SW 1271 (cell line): ENCODE data around the gene SEMA3F.
"Not testable (repeated sequence)": the region's sequence is repeated elsewhere in the genome, so short reads cannot be mapped to it uniquely, and the experiment has no call there.

ENCODE experiments used
- DNase-seq, 2 experiments: peaks; one replicate each; lab custom pipeline; 2025; lab: John Stamatoyannopoulos, UW

Gene SEMA3F

GRCh38 chr3:50211930-50212329 lies 56.8 kb downstream of the SEMA3F start:
- no peak for DNase-seq

- DNase-seq = no peak
Measured at GRCh38 chr3:50212502-50212901, 57.4 kb downstream of the SEMA3F start.

- no peak for DNase-seq
Measured at GRCh38 chr3:50212971-50213370, 57.8 kb downstream of the SEMA3F start.

GRCh38 chr3:50213373-50213772 lies 58.2 kb downstream of the SEMA3F start:
- DNase-seq = no peak

- no peak for DNase-seq
Measured at GRCh38 chr3:50214824-50215223, 59.7 kb downstream of the SEMA3F start.

GRCh38 chr3:50215529-50215928 lies 60.4 kb downstream of the SEMA3F start:
- no peak for DNase-seq

- DNase-seq = no peak
Measured at GRCh38 chr3:50217681-50218080, 62.6 kb downstream of the SEMA3F start.

GRCh38 chr3:50218448-50218847 lies 63.3 kb downstream of the SEMA3F start:
- DNase-seq = no peak

GRCh38 chr3:50219285-50219684 lies 64.2 kb downstream of the SEMA3F start:
- no peak for DNase-seq

GRCh38 chr3:50220109-50220508 lies 65.0 kb downstream of the SEMA3F start:
- DNase-seq = no peak

- DNase-seq = no peak
Measured at GRCh38 chr3:50221051-50221410, 65.9 kb downstream of the SEMA3F start.

GRCh38 chr3:50221411-50222168 lies 66.5 kb downstream of the SEMA3F start:
- DNase-seq = no peak

GRCh38 chr3:50222169-50222528 lies 67.0 kb downstream of the SEMA3F start:
- DNase-seq = no peak

GRCh38 chr3:50224639-50225038 lies 69.5 kb downstream of the SEMA3F start:
- DNase-seq = no peak

- DNase-seq = no peak
Measured at GRCh38 chr3:50226888-50227389, 71.8 kb downstream of the SEMA3F start.

GRCh38 chr3:50227390-50228183 lies 72.5 kb downstream of the SEMA3F start:
- DNase-seq = peak; percentile 68 to 70

- DNase-seq = not testable (repeated sequence)
Measured at GRCh38 chr3:50228184-50228763, 73.2 kb downstream of the SEMA3F start.

GRCh38 chr3:50229490-50229889 lies 74.4 kb downstream of the SEMA3F start:
- DNase-seq = no peak

- DNase-seq = no peak
Measured at GRCh38 chr3:50230104-50230793, 75.1 kb downstream of the SEMA3F start.

GRCh38 chr3:50230794-50231125 lies 75.6 kb downstream of the SEMA3F start:
- no peak for DNase-seq

GRCh38 chr3:50231581-50231980 lies 76.5 kb downstream of the SEMA3F start:
- no peak for DNase-seq

GRCh38 chr3:50232303-50232702 lies 77.2 kb downstream of the SEMA3F start:
- no peak for DNase-seq
